Activated CD8-positive, alpha-beta T cell treated with anti-CD3 and anti-CD28 coated beads, Interleukin-2, amount 10 ng/mL, durations not matched to agents 7 days and 5 days (primary cell): ENCODE data around the gene SDSL. TPM values are rescaled to one million over a fixed set of nuclear protein-coding genes. Genes with fewer than 3 reads are reported as not detected.

ENCODE experiments used
- ATAC-seq: fragments of 150-1000 bp; cut with Tn5 transposase; one replicate; pipeline ENCODE4 v1.10.0; 2021; ENCODE audit warnings: moderate library complexity
- CTCF ChIA-PET: fragments of 350-600 bp; sonication (Branson Sonifier 250); formaldehyde crosslinking; loops from one replicate; lab custom pipeline; 2021; ENCODE audit warnings: antibody characterized with exemption; lab: Charles Lee
- POLR2A ChIA-PET: fragments of 350-600 bp; sonication (Branson Sonifier 250); formaldehyde crosslinking; loops from one replicate; lab custom pipeline; 2021; ENCODE audit warnings: antibody characterized with exemption; lab: Charles Lee
- DNase-seq: peaks from one replicate; pipeline ENCODE4 v3.0.0-alpha.2; 2020
- H3K27ac Mint-ChIP-seq: one replicate; pipeline ENCODE4 v1.8.0; 2021; ENCODE audit warnings: mild to moderate bottlenecking, mixed read lengths
- H3K27me3 Mint-ChIP-seq: one replicate; pipeline ENCODE4 v1.8.0; 2021; ENCODE audit warnings: low read depth, mixed read lengths
- H3K36me3 Mint-ChIP-seq: one replicate; pipeline ENCODE4 v1.8.0; 2021; ENCODE audit warnings: low read depth, mixed read lengths
- H3K4me1 Mint-ChIP-seq: one replicate; pipeline ENCODE4 v1.8.0; 2021; ENCODE audit warnings: low read depth, mixed read lengths
- H3K4me3 Mint-ChIP-seq: one replicate; pipeline ENCODE4 v1.8.0; 2021; ENCODE audit warnings: mild to moderate bottlenecking, mixed read lengths
- H3K9me3 Mint-ChIP-seq: one replicate; pipeline ENCODE4 v1.8.0; 2022; ENCODE audit warnings: mixed read lengths; ENCODE audit not compliant: insufficient read depth
- total RNA-seq, 2 experiments: library from RNA; stranded (reverse); gene quantifications; one replicate each; pipeline ENCODE4 v1.2.3, GENCODE V29; 2021

Gene SDSL
- total RNA-seq, 2 experiments from 2014 or later: 0.37 to 0.39 TPM

- Mint-ChIP-seq H3K36me3 (peaks cover 10% of the 10 kb centered on the region), H3K4me1 (peaks cover 21% of the 10 kb centered on the region), H3K27me3 (peaks cover 56% of the 10 kb centered on the region), H3K4me3 (peak overlapping the region; percentile 59), H3K9me3 (no peaks in the 10 kb centered on the region), H3K27ac (no peak overlapping the region)
- DNase-seq: peak; percentile 72
- peak; percentile 70 for ATAC-seq
- ChIA-PET CTCF (interaction anchor here (0.6 to 1.3 kb wide), 5 partner anchors 11 to 1754 kb away, joined by 3 to 7 read pairs (median 4); no protein-coding TSS in a partner anchor), POLR2A (no interaction called here)
Observed at GRCh38 chr12:113462117-113462774, 40.1 kb downstream of the SDSL start.

GRCh38 chr12:113462998-113463745 is 41.0 kb downstream of the SDSL start:
- Mint-ChIP-seq H3K4me1 (peaks cover 26% of the 10 kb centered on the region), H3K9me3 (no peaks in the 10 kb centered on the region), H3K27ac (no peak overlapping the region), H3K36me3 (peaks cover 10% of the 10 kb centered on the region), H3K27me3 (peaks cover 61% of the 10 kb centered on the region), H3K4me3 (peak overlapping the region; percentile 7)
- POLR2A ChIA-PET: no interaction called here
- no peak for ATAC-seq
- no peak for DNase-seq
- CTCF ChIA-PET: no interaction called here

- POLR2A ChIA-PET: no interaction called here
- DNase-seq (no peak), ATAC-seq (no peak)
- CTCF ChIA-PET: no interaction called here
- Mint-ChIP-seq H3K4me1 (peaks cover 28% of the 10 kb centered on the region), H3K27me3 (peaks cover 64% of the 10 kb centered on the region), H3K36me3 (peaks cover 10% of the 10 kb centered on the region), H3K27ac (peak overlapping the region; percentile 18), H3K9me3 (no peaks in the 10 kb centered on the region), H3K4me3 (peak overlapping the region; percentile 7)
Observed at GRCh38 chr12:113463746-113464451, 41.7 kb downstream of the SDSL start.

- Mint-ChIP-seq H3K27ac (no peak overlapping the region), H3K27me3 (peaks cover 64% of the 10 kb centered on the region), H3K4me3 (no peak overlapping the region), H3K4me1 (peaks cover 28% of the 10 kb centered on the region), H3K36me3 (peaks cover 10% of the 10 kb centered on the region), H3K9me3 (no peaks in the 10 kb centered on the region)
- ATAC-seq: no peak
- POLR2A ChIA-PET: no interaction called here
- DNase-seq: no peak
- CTCF ChIA-PET: no interaction called here
Observed at GRCh38 chr12:113464452-113464775, 42.2 kb downstream of the SDSL start.

GRCh38 chr12:113464852-113465719 is 42.9 kb downstream of the SDSL start:
- H3K4me3 Mint-ChIP-seq: no peak overlapping the region
- POLR2A ChIA-PET: no interaction called here

GRCh38 chr12:113465808-113466453 is 43.8 kb downstream of the SDSL start:
- Mint-ChIP-seq H3K36me3 (peaks cover 10% of the 10 kb centered on the region), H3K27me3 (peaks cover 73% of the 10 kb centered on the region), H3K4me3 (peak overlapping the region; percentile 31), H3K9me3 (no peaks in the 10 kb centered on the region), H3K4me1 (peaks cover 28% of the 10 kb centered on the region), H3K27ac (no peak overlapping the region)
- DNase-seq (no peak), ATAC-seq (no peak)
- ChIA-PET CTCF (no interaction called here), POLR2A (no interaction called here)

More at GRCh38 chr12:113464852-113465719, 42.9 kb downstream of the SDSL start:
- DNase-seq (no peak), ATAC-seq (no peak)
- Mint-ChIP-seq H3K36me3 (peaks cover 10% of the 10 kb centered on the region), H3K27ac (peak overlapping the region; percentile 25), H3K4me1 (peaks cover 28% of the 10 kb centered on the region), H3K9me3 (no peaks in the 10 kb centered on the region), H3K27me3 (peaks cover 70% of the 10 kb centered on the region)
- CTCF ChIA-PET: no interaction called here

GRCh38 chr12:113466454-113467141 is 44.4 kb downstream of the SDSL start:
- ChIA-PET CTCF (no interaction called here), POLR2A (no interaction called here)
- DNase-seq (no peak), ATAC-seq (no peak)
- Mint-ChIP-seq H3K4me3 (peak overlapping the region; percentile 38), H3K9me3 (no peaks in the 10 kb centered on the region), H3K4me1 (peaks cover 28% of the 10 kb centered on the region), H3K27ac (peak overlapping the region; percentile 69), H3K27me3 (peaks cover 73% of the 10 kb centered on the region), H3K36me3 (peaks cover 10% of the 10 kb centered on the region)

GRCh38 chr12:113467142-113467501 is 44.9 kb downstream of the SDSL start:
- POLR2A ChIA-PET: no interaction called here
- Mint-ChIP-seq H3K27ac (peak overlapping the region; percentile 69), H3K36me3 (peaks cover 10% of the 10 kb centered on the region), H3K27me3 (peaks cover 76% of the 10 kb centered on the region), H3K4me3 (peak overlapping the region; percentile 38), H3K9me3 (no peaks in the 10 kb centered on the region), H3K4me1 (peaks cover 28% of the 10 kb centered on the region)
- CTCF ChIA-PET: no interaction called here
- ATAC-seq (no peak), DNase-seq (no peak)

- no peaks in the 10 kb centered on the region for H3K9me3 Mint-ChIP-seq
- H3K36me3 Mint-ChIP-seq: peaks cover 8% of the 10 kb centered on the region
- peaks cover 23% of the 10 kb centered on the region for H3K4me1 Mint-ChIP-seq
- CTCF ChIA-PET: interaction anchor here (0.6 kb wide), 1 partner anchor 270 kb away, joined by 3 read pairs; no protein-coding TSS in a partner anchor
- no peak overlapping the region for H3K27ac Mint-ChIP-seq
- H3K27me3 Mint-ChIP-seq: peaks cover 78% of the 10 kb centered on the region
- no peak for ATAC-seq
- no peak for DNase-seq
- POLR2A ChIA-PET: no interaction called here
- H3K4me3 Mint-ChIP-seq: no peak overlapping the region
Observed at GRCh38 chr12:113467502-113468364, 45.6 kb downstream of the SDSL start.
